Activated CD4-positive, alpha-beta T cell treated with anti-CD3 and anti-CD28 coated beads, Interleukin-2, amount 50 U/mL, for 24 hours (primary cell): ENCODE data around the gene ZNF311.

Experiments used
- DNase-seq, 2 donors: peaks; one replicate each; pipeline ENCODE4 v3.0.0-alpha.2; 2020; ENCODE audit warnings: low read depth in 1 of 2, low spot score in 1 of 2

Gene ZNF311

GRCh38 chr6:29005183-29005885 lies at the start of gene ZNF311:
Gene ZNF311, minus strand, starts transcription at chr6:29005315. Its CDS starts 1,361 bp downstream, at chr6:29003954.
- no peak for DNase-seq

DNA sequence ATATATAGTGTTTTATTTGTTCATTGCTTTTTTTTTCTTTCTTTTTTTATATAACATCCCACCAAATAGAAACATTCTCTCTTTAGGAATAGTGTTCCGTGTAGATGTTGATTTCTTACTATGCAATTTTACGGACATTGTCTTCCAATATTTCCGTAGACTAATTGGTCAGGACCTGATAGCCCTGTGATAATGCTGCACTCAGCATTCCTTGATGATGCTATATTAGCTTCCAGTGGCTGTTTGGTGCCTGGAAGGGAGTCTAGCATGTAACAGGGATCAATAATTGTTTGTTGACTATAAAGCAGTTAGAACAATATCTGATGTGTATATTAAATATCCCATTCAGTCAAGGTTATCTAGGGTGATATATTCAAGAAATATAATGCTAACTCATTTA lies 46.6 kb upstream of the ZNF311 start:
- no peak for DNase-seq

DNA sequence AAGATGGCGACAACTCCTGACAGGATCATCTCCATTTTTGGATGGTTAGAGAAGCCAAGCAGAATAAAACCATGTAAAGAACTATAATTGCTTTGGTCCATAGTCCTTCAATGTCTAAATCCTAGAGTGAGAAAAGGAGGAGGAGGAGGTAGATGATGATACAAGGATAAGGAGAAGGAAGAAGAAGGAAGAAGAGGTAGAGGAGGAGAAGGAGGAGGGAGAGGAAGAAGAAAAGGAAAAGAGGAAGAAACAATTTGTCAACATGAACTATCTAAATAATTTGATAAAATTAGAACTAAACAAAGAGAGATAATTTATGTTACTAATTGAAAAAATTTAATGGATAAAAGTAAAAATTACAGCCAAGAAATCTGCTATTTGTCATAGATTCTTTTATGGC lies 40.0 kb upstream of the ZNF311 start, which contains the start of gene OR2W1:
Gene OR2W1 (minus strand): TSS at position 101 of the 400 bp plus-strand sequence. CDS start 0 bp downstream, at position 101.
- DNase-seq, result no peak

- no peak for DNase-seq
Measured at GRCh38 chr6:29035951-29036350, 30.8 kb upstream of the ZNF311 start.

- no peak for DNase-seq
Measured at GRCh38 chr6:29028821-29029220, 23.7 kb upstream of the ZNF311 start.

DNA sequence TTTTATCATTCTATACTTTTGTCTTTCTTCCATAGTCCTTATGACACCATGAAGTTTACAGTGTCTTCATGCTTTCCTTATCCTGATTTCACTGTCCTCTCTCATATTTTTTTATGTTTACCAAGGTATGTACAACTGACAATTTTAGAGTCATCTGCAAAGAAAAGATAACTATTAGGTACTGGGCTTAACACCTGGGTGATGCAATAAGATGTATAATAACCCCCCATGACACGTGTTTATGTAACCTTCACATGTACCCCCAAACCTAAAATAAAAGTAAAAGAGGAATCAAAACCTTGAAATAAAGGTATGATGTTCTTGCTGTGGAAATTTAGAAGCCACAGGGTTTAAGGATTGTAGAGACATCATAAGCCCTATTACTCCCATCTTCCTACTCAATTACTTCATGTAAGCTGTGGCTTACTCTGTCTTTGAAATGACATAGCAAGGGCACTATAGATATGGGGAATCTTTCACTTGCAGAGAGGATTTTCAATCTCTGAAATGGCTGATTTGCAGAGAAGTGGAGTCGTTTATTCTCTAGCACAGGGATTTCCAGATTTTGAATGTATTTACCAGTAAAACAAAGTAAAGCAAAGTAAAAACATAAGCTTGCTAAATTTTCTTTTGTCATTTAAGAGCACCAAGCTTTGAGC lies 20.9 kb upstream of the ZNF311 start:
- DNase-seq, result no peak

GRCh38 chr6:29021434-29021833 lies 16.3 kb upstream of the ZNF311 start:
- no peak for DNase-seq

GRCh38 chr6:29019629-29020028 lies 14.5 kb upstream of the ZNF311 start:
- no peak for DNase-seq

DNA sequence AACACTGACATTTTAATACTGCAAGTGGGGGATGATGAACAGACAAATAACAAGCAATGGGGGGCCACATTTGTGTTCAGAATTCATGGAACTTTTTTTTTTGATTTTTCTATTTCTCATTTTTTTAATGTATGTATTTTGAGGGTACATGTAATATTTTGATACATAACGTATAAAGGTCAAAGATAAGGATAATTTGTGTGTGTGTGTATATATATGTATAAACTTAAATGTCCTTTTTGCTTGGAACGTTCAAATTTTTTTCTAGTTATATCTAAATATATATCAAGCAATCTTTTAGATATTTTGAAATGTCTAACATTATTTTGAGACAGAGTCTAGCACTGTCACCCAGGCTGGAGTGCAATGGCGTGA lies 12.3 kb upstream of the ZNF311 start:
- no peak for DNase-seq

DNA sequence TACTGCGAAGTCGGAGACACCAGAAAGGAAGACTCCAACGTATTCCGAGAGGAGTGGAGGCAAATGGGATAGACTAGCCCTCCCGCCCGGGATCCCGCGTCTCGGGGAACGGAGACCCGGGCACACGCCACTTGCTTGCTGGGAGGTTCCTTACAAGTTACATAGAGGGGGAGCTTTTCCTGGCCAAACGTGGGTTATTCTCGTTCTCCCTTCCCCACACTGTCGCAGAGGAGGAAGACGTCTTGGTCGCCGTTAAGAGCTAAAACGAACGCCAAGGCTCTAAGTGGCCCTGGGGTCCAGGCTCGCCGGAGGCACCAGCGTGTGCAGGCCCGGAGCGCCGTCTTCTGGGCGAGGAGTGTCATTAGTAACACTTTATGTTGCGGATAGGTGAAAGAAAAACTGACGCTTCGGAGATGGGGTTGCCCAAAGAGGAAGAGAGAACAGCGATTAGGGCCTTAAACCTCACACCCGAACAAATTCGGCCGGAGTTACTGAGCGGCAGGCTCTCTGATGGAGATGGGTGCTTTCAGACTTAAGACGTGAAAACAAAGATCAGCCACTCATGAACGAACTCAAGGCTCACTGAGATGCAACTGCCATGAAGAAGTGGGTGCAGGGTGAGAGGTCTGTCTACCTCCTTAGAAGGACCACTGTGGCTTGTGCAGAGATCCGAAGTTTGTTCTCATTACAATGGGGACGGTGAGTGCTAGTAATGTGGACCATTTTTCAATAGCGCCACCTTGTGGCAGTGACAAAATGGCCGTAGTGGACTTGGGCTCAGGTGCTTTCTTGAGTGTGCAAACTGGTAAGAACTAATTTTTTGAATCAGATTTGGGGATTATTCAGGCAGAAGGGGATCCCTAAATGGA lies 11.7 kb upstream of the ZNF311 start:
- DNase-seq, result peak; percentile 70 to 84

GRCh38 chr6:29014729-29015608 lies 9.9 kb upstream of the ZNF311 start:
- no peak for DNase-seq

GRCh38 chr6:29011276-29011734 lies 6.2 kb upstream of the ZNF311 start:
- DNase-seq, result peak in 1 of 2 donors; percentile 28

GRCh38 chr6:29009358-29009757 lies 4.2 kb upstream of the ZNF311 start:
- no peak for DNase-seq

- DNase-seq, result no peak
Measured at GRCh38 chr6:29008089-29008488, 3.0 kb upstream of the ZNF311 start.

- DNase-seq, result no peak
Measured at GRCh38 chr6:28996844-28997510, 8.1 kb downstream of the ZNF311 start.

DNA sequence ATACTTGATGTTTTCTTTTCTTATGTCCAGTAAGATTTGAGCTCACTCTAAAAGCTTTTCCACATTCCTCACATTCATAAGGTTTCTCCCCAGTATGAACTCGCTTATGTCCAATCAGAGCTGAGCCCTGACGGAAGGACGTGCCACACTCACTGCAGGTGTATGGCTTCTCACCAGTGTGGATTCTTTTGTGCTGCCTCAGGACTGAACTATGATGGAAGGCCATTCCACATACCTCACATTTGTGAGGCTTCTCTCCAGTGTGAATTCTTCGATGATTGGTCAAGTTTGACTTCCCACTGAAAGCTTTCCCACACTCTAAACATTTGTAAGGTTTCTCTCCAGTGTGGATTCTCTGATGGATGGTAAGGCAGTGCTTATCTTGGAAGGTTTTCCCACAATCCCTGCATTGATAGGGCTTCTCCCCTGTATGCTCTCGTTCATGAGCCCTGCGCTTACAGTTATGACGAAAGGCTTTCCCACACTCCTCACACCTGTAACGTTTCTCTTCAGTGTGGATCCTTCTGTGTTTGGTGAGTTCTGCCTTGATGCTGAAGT lies 9.9 kb downstream of the ZNF311 start:
- DNase-seq, result no peak

- DNase-seq, result peak in 1 of 2 donors; percentile 67
Measured at GRCh38 chr6:28988536-28989311, 16.4 kb downstream of the ZNF311 start.

DNA sequence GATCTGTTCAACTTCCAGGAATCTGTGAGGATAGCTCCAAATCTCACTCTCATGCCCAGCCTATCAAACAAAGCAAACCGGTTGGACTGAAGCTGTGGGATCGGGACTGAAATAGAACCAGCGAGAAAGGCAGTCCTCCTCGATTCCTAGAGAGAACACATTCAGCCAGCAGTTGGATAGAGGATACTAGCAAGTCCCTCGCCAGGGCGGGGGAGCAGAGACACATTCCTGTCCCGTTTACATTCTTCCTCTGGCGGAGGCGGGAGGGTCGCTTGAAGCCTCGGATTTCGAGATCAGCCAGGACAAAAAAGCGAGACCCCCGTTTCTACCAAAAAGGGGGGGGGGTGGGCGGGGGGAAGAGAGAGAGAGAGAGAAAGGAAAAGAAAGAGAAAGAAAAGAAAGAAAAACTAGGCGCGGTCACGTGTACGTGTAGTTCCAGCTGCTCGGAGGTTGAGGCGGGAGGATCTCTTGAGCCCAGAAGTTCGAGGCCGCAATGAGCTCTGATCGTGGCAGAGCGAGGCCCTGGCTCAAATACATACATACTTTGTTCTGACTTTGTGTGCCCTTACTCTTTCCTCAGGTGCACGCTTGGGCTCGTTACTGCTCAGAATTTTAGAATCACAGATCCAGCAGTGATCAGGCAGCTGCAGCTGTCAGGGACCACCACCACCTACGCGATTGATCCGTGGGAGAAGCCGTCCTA lies 19.5 kb downstream of the ZNF311 start:
- no peak for DNase-seq
